ENCODE data around the gene SUSD3.
"Not testable (repeated sequence)": the region's sequence is repeated elsewhere in the genome, so short reads cannot be mapped to it uniquely, and the experiment has no call there.

Gene SUSD3

GRCh38 chr9:93058355-93059010 is at the start of gene SUSD3:
Gene SUSD3 (plus strand): TSS chr9:93058701. CDS start chr9:93058743, 42 bp downstream.
- DNase-seq (ENCODE audit: low read depth in 1 of 2, low spot score in 1 of 2) = peak; percentile 25 to 30

- no peak for DNase-seq (ENCODE audit: low read depth in 1 of 2, low spot score in 1 of 2)
These were observed 49.0 kb upstream of the SUSD3 start for GRCh38 chr9:93009337-93010015.

GRCh38 chr9:93010056-93010455 is 48.4 kb upstream of the SUSD3 start:
- no peak for DNase-seq (ENCODE audit: low read depth in 1 of 2, low spot score in 1 of 2)

GRCh38 chr9:93010704-93011103 is 47.8 kb upstream of the SUSD3 start:
- DNase-seq (ENCODE audit: low read depth in 1 of 2, low spot score in 1 of 2) = no peak

GRCh38 chr9:93011114-93011513 is 47.4 kb upstream of the SUSD3 start:
- DNase-seq (ENCODE audit: low read depth in 1 of 2, low spot score in 1 of 2) = no peak

GRCh38 chr9:93012963-93013855 is 45.3 kb upstream of the SUSD3 start:
- no peak for DNase-seq (ENCODE audit: low read depth in 1 of 2, low spot score in 1 of 2)

- no peak for DNase-seq (ENCODE audit: low read depth in 1 of 2, low spot score in 1 of 2)
These were observed 44.5 kb upstream of the SUSD3 start for GRCh38 chr9:93013856-93014582.

GRCh38 chr9:93015190-93015589 is 43.3 kb upstream of the SUSD3 start:
- DNase-seq (ENCODE audit: low read depth in 1 of 2, low spot score in 1 of 2) = not testable (repeated sequence)

GRCh38 chr9:93017621-93018020 is 40.9 kb upstream of the SUSD3 start:
- no peak for DNase-seq (ENCODE audit: low read depth in 1 of 2, low spot score in 1 of 2)

GRCh38 chr9:93020151-93020550 is 38.4 kb upstream of the SUSD3 start:
- no peak for DNase-seq (ENCODE audit: low read depth in 1 of 2, low spot score in 1 of 2)

- no peak for DNase-seq (ENCODE audit: low read depth in 1 of 2, low spot score in 1 of 2)
These were observed 37.5 kb upstream of the SUSD3 start for GRCh38 chr9:93020771-93021670.

- no peak for DNase-seq (ENCODE audit: low read depth in 1 of 2, low spot score in 1 of 2)
These were observed 36.4 kb upstream of the SUSD3 start for GRCh38 chr9:93022066-93022465.

- no peak for DNase-seq (ENCODE audit: low read depth in 1 of 2, low spot score in 1 of 2)
These were observed 35.6 kb upstream of the SUSD3 start for GRCh38 chr9:93022721-93023520.

GRCh38 chr9:93023521-93023815 is 35.0 kb upstream of the SUSD3 start:
- DNase-seq (ENCODE audit: low read depth in 1 of 2, low spot score in 1 of 2) = no peak

GRCh38 chr9:93024646-93024910 is 33.9 kb upstream of the SUSD3 start:
- DNase-seq (ENCODE audit: low read depth in 1 of 2, low spot score in 1 of 2) = no peak

GRCh38 chr9:93024986-93025630 is 33.4 kb upstream of the SUSD3 start:
- no peak for DNase-seq (ENCODE audit: low read depth in 1 of 2, low spot score in 1 of 2)

- no peak for DNase-seq (ENCODE audit: low read depth in 1 of 2, low spot score in 1 of 2)
These were observed 32.8 kb upstream of the SUSD3 start for GRCh38 chr9:93025736-93026135.

- no peak for DNase-seq (ENCODE audit: low read depth in 1 of 2, low spot score in 1 of 2)
These were observed 31.9 kb upstream of the SUSD3 start for GRCh38 chr9:93026640-93027039.

GRCh38 chr9:93027750-93028149 is 30.8 kb upstream of the SUSD3 start:
- DNase-seq (ENCODE audit: low read depth in 1 of 2, low spot score in 1 of 2) = no peak

Data from activated CD4-positive, alpha-beta T cell treated with anti-CD3 and anti-CD28 coated beads, Interleukin-2, amount 50 U/mL, for 24 hours (primary cell).